HG03378 (cell line): Measurements from ENCODE around the gene IKZF4.
"Not testable (repeated sequence)": the region's sequence is repeated elsewhere in the genome, so short reads cannot be mapped to it uniquely, and the experiment has no call there.

Experiments used
- ATAC-seq: cut with Tn5 transposase; IDR thresholded peaks from one replicate; pipeline ENCODE4 v1.9.1; 2021; ENCODE audit warnings: mild to moderate bottlenecking, moderate library complexity; ENCODE audit not compliant: unreplicated experiment

Gene IKZF4

GRCh38 chr12:56020423-56021184 is at the start of gene IKZF4:
IKZF4 (plus strand) TSS chr12:56021043; CDS start chr12:56021494, 451 bp downstream.
- no peak for ATAC-seq

GRCh38 chr12:55972042-55972441 is 48.8 kb upstream of the IKZF4 start:
- ATAC-seq: no peak

GRCh38 chr12:55972456-55972855 is 48.4 kb upstream of the IKZF4 start:
- no peak for ATAC-seq

- ATAC-seq: no peak
Measured at GRCh38 chr12:55972911-55973598, 47.8 kb upstream of the IKZF4 start.

GRCh38 chr12:55973599-55974307 is 47.1 kb upstream of the IKZF4 start, which contains the start of gene RAB5B:
RAB5B (plus strand) TSS chr12:55974078; CDS start chr12:55986961, 12,883 bp downstream.
- ATAC-seq: peak; percentile 94

GRCh38 chr12:55974308-55974730 is 46.5 kb upstream of the IKZF4 start:
- ATAC-seq: no peak

GRCh38 chr12:55978393-55978792 is 42.5 kb upstream of the IKZF4 start:
- no peak for ATAC-seq

- no peak for ATAC-seq
Measured at GRCh38 chr12:55979069-55979468, 41.8 kb upstream of the IKZF4 start.

- not testable (repeated sequence) for ATAC-seq
Measured at GRCh38 chr12:55981882-55982281, 39.0 kb upstream of the IKZF4 start.

GRCh38 chr12:55982319-55982936 is 38.4 kb upstream of the IKZF4 start:
- ATAC-seq: peak; percentile 83

GRCh38 chr12:55983232-55983842 is 37.5 kb upstream of the IKZF4 start:
- no peak for ATAC-seq

- no peak for ATAC-seq
Measured at GRCh38 chr12:55984861-55985260, 36.0 kb upstream of the IKZF4 start.

GRCh38 chr12:55985341-55985740 is 35.5 kb upstream of the IKZF4 start:
- ATAC-seq: no peak

GRCh38 chr12:55985976-55986375 is 34.9 kb upstream of the IKZF4 start:
- ATAC-seq: not testable (repeated sequence)

- ATAC-seq: no peak
Measured at GRCh38 chr12:55991110-55991509, 29.7 kb upstream of the IKZF4 start.

- ATAC-seq: no peak
Measured at GRCh38 chr12:55993230-55993853, 27.5 kb upstream of the IKZF4 start.

GRCh38 chr12:55995366-55995765 is 25.5 kb upstream of the IKZF4 start:
- no peak for ATAC-seq

GRCh38 chr12:55996201-55996714 is 24.6 kb upstream of the IKZF4 start:
- ATAC-seq: no peak

GRCh38 chr12:55996715-55997534 is 23.9 kb upstream of the IKZF4 start, which contains the start of gene SUOX:
SUOX (plus strand) TSS chr12:55997276; CDS start chr12:56002222, 4,946 bp downstream.
- peak; percentile 98 for ATAC-seq
